Left ventricle myocardium superior (tissue), 1 donor: ENCODE results near the gene TMEM164. TPM values are rescaled to one million over a fixed set of nuclear protein-coding genes. Genes with fewer than 3 reads are reported as not detected.

Experiments used
- ATAC-seq: fragments of 200-7000 bp; cut with Tn5 transposase; one replicate; pipeline ENCODE4 v1.9.1; 2020; ENCODE audit warnings: mild to moderate bottlenecking, moderate library complexity
- DNase-seq: peaks from one replicate; pipeline ENCODE4 v3.0.0-alpha.2; 2020
- intact Hi-C: fragments of 100-400 bp; cut with micrococcal nuclease; formaldehyde crosslinking; loops from one replicate; pipeline ENCODE4 v1.11.0; 2022
- total RNA-seq: library from RNA; stranded (reverse); fragmentation: NEBNext Ultra II Directional; extraction: Animal tissue kit (Norgen Biotek cat#: 25700); gene quantifications from one replicate; pipeline ENCODE4 v1.2.1, GENCODE V29; 2021
- donor health status: DM: no; HTN: yes; CAD: no; lungs with severe emphysema.

TMEM164 gene
- total RNA-seq, 1 donor from 2014 or later = 60.4 TPM

DNA sequence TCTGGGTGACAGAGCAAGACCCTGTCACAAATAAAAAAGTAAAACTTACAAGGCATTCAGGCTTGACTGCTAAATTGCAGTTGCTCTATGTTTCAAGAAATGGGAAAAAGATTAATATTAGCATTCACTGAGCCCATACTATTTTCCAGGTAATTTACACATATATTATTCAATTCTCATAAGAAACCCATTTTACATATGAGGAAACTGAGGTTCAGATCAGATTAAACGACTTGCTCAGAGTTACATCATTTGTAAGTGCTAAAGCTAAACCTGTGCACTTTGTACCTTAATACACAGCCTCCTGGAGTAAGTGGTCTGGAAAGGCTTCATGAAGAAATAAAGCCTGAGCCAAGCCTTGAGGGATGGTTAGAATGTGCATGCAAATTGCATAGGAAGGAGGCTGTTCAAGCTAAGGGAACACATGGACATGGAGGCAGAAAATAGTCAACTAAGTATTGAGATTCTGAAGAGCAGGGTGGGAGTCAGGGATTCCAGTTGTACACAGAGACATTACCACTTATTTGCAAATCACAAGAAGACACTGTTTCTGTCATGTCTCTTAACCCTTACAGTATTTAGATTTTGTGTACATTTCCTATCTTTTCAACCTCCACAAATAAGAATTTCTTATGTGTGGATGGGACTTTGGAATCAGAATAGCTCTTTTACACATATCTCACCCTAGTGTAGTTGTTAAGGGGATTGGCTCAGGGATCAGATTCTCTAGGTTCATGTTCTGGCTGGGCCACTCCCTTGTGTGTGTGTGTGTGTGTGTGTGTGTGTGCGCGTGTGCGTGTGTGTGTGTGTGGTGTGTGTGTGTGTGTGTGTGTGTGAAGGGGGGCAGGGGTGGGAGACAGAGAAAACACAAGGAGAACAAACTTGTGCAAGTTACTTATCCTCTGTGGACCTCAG is 113.4 kb downstream of the TMEM164 start:
- intact Hi-C loops = no loop called here
- no peak for DNase-seq
- ATAC-seq = no peak

DNA sequence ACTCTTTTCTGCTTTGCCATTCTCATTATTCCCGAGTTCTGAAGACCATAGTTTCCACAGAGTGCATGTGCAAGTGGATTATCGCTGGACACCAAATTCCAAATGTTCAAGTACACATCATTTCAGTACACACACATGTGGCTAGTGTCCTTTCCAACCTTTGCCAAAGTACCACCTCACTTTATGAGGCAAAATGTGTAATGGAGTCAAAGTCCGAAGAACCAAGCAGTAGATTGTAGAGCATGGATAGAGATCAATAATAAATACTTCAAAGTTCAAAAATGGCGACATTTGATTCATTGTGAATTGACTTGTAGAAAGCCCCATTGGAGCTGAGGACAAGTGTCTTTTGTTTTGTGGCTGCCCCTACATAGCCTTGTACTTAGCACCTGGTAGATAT is 115.6 kb downstream of the TMEM164 start:
- ATAC-seq (no peak), DNase-seq (no peak)
- intact Hi-C loops = no loop called here

DNA sequence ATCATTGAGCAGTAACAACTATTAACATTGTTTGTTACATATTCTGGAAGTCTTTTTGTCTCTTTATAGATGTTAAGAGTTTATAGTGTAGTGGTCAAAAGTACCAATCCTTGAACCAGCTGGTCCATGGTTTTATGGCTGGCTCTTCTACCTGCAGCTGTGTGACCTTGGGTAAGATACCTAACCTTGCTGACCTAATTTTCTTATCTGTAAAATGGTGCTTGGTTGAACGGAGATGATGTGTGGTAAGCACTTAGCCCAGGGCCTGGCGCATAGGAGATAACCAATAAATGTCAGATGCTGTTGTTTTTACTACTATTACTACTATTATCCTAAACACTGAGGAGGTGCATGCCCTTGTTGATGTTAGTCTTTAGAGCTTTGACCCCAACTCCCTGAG is 116.6 kb downstream of the TMEM164 start:
- intact Hi-C loops = no loop called here
- DNase-seq (no peak), ATAC-seq (no peak)

DNA sequence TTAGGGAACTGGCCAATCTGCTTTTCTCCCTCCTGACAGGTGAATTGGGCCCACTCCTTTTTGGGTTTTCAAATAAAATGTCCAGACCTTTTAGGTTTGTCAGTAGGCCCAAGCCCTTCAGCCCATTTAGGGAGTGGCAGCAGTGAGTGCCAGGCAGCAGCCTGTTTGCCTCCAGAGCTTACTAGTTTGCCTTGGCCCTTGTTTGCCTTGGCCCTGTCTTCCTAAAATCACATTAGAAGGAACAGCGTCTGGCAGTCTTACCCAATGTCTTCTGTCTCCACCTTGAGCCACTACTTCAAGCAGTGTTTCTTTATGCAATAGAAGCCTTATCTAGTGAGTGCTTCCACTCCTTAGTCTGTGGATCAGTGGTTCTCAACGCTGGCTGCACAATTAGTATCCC is 117.1 kb downstream of the TMEM164 start:
- ATAC-seq (no peak), DNase-seq (no peak)
- intact Hi-C loops = no loop called here

DNA sequence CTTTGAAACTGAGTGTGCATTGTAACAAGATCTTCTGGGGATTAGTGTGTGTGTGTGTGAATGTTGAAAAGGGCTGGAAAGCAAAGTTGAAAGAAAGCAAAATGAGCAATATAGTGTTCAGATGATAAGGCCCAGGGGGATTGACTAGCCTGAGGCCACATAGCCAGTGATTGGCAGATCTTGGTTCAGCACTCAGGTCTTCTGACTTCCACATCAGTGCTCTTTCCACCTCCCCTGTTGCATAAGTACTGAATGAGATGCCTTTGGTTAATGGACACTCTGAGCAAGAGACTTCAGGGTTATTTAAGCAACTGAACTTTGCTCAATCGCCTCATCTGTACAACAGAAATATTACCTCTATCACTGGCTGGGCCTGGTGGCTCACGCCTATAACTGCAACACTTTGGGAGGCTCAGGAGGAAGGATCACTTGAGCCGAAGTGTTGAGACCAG is 120.4 kb downstream of the TMEM164 start:
- DNase-seq (no peak), ATAC-seq (no peak)
- intact Hi-C loops = no loop called here

DNA sequence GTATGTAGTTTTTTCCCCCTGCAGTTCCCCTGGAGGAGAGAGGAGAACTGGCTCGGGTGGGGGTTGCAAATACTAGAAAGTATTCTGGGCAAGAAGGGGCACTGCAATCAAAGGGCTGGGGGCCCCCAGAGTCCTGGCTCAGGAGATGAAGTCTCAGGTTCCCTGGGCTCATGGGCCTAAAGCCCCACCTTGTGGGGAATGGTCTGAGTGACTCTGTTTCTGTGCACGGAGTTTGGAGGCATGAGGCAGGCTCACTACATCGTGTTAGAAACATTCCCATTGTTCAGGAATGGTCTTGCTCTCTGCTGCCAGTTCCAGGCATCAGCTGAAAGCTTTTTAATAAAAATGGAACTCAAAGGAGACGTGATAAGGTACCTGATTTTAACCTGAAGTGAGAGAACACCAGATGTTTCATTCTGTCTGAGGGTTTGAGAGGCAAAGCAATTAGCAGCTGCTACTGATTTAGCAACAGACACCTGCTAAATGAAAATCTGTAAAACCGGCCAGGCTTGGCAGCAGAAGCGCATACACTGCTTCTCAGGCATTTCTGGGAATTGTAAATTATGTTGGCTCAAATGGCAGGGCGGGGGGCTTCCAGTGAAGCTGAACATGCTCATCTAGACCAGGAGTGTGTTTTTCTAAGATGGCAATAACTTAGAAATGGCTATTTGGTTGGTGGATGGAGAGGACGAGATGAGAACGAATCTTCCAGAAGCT is 122.7 kb downstream of the TMEM164 start:
- ATAC-seq (peak; percentile 60), DNase-seq (no peak)
- intact Hi-C loops = no loop called here

DNA sequence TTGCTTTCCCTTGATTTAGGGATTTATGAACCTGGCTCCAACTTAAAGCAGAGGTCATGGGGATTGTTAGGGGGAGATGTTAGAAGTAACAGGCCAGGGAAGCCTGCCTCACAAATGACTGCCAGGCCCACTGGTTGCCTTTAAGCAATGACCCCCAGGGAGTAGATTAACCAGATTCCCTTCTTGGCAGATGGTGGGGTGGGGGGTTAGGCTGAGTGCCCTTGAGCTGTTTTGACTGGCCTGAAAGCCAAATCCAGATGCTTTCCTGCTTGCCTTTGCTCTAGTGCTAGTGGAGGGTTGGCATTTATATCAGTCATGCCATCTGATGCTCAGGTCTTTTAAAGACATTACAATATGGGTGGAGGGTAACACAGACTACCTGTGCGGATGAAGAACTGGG is 128.1 kb downstream of the TMEM164 start:
- no peak for DNase-seq
- intact Hi-C loops = no loop called here
- no peak for ATAC-seq

DNA sequence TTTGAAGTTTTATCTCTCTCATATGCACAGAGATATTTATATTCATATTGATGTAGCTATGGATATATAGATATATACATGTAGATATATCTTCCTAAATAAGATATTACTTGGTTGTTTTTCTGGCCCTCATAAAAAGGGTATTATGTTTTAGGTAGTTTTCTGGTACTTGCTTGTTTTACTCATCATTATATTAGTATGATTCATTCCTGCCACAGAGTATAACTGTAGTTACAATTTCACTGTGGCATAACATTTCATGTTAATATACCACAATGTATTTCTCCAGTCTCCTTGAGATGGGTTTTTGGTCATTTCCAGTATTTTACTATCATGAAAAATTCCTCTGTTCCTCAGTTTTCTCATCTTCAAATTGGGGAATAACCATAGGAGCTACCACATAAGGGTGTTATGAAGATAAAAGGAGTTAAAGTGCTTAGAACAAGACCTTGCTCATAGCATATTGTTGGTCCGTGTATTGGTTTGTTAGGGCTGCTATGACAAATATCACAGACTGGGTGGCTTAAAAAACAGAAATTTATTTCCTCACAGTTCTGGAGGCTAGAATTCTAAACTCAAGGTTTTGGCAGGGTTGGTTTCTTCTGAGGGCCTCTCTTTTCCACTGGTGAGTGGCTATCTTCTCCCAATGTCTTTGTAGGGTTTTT is 129.7 kb downstream of the TMEM164 start:
- DNase-seq (no peak), ATAC-seq (no peak)
- intact Hi-C loops = no loop called here

DNA sequence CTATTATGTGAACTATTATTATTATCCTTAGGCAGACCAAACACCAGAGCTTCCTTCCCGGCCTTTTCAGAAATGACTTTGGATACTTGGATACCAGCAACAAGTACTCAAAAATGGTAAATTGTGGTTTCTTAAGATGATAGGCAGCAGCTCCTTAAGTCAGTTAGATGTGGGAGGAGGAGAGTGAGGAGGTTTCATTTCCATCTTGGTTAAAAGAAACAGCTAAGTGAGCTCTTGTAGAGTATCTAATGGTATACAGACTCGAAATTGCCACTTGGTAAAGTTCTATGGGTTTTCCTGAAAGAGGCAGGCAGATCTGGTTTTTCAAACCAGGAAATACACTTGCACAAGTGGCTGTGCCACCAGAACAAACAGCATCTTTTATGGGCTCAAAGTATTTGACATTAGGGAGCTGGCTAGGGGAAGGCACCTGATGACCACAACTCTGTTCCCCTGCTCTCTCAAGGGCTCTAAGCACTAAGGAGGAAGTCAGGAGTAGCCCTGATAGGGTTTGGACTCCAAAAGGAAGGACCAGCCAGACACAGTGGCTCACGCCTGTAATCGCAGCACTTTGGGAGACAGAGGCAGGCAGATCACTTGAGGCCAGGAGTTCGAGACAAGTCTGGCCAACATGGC is 130.9 kb downstream of the TMEM164 start:
- ATAC-seq = no peak
- no peak for DNase-seq
- intact Hi-C loops = no loop called here

DNA sequence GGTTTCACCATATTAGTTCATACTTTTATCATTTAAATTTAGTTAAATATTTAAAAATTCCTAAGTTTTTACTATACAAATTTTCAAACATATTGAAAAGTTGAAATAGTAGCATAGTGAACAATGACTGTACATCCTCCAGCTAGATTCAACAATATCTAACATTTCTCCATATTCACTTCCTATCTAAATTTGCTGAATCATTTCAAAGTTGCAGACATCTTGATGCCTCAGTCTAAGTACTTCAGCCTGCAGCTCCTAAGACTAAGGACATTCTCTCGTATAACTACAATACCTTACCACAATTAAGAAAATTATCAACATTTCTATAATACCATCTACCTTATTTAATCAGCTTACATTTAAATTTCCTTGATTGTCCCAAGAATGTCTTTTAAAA is 132.7 kb downstream of the TMEM164 start:
- intact Hi-C loops = no loop called here
- ATAC-seq (no peak), DNase-seq (no peak)

DNA sequence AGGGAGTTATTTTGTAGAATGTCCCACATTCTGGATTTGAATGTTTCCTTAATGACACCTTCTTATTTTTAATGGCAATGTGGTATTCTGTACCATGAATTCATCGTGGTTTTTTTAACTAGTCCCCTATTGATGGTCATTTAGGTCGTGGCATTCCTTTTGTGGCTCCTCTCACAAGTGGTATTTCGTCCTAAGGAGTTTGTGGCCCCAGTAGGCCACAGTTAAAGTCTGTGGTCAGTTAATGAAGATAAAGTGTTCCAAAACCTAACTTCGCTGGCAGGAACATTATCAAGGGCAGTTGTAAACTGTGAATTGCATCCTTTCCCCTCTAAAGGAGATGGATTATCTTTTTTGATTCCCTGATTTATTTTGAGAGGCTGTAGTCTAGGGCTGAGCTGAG is 133.2 kb downstream of the TMEM164 start:
- DNase-seq (no peak), ATAC-seq (no peak)
- intact Hi-C loops = no loop called here

DNA sequence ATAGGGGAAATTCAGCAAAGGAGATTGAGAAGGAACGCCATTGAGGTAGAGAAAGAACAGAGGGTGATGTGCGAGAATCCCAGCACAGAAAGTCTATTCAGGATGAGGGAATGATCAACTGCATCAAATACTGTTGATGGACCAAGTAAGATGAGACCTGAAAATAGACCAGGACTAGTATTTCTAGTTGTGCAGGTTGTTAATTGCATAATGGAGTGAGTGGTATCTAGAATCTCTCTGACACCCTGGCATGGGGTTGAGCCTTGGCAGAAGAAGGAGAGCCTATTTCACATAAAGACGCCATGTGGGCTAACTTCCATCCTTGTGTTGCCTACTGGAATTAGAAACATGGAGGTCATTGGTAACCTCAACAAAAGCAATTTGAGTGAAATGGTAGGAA is 135.6 kb downstream of the TMEM164 start:
- DNase-seq = no peak
- intact Hi-C loops = no loop called here
- no peak for ATAC-seq

DNA sequence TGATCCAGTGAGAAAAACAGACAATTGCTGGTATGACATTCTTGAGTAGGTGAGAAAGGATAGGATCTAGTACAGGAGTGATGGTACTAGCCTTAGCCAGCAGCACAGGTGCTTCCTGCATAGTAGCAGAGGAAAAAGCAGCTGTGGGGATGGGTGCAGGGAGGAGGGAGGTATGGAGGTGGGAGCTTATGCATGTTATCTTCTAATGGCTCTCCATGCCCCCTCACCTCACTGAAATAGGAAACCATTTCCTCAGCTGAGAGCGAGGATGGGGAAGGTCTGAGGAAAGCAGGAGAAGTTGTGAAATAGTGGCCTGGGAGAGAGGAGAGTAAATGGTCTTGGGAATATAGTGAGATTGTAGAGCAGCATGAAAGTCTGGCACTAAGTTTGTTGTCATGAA is 136.3 kb downstream of the TMEM164 start:
- no peak for DNase-seq
- intact Hi-C loops = no loop called here
- no peak for ATAC-seq

DNA sequence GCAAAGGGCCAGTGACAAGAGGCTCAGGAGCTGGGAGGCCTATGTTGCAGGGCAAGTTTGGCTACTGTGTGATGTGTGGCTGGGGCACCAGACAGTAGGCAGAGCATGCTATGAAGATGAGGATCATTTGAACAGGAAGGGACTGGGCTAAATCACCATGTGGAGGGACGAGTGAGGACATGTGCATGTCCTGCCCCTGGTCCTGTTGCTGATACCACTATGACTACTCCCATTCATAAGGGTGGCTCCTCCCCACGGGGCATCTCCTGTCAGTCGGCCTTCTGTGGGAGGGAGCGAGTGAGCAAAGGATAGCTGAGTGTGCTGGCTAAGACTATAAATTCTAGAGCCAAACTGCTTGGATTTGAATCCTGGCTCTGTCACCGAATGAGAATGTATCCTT is 139.2 kb downstream of the TMEM164 start:
- no peak for DNase-seq
- intact Hi-C loops = loop anchor here (10.0 kb wide), 1 partner anchor 227 kb away; no protein-coding TSS in a partner anchor
- ATAC-seq = peak; percentile 40

DNA sequence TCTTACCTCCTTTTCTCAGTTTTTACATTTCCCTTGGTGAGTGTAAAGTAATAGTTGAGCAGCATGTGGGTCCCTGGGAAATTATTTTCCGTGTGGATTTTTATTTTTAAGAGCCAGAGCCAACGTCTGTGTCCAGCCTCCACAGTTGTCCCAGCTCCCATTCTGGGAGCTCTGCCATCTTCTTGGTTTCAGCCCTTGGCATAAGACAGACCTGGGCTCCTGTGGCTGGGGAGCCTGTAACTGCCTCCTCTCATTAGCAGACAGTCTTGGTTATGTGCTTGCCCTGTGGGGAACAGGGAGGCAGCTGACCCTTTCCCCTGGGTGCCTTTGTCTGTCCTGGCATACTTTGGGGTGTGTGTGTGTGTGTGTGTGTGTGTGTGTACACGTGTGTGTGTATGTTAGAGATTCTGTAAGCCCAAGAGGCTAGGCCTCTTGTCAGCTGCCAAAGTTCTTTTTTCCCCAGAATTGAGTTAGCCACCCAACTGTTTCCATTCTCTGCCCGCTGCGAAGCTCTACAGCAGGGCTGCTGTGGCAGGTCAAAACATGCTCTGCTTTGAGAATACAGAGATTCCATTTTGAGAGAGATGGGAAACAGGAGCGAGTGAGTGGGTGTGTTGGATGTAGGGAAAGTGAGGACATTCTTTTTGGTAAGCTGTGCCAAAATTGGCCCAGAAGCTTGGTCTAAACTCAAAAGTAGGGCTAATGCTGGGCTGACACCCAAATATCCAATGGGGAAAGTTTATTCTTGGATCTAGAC is 140.7 kb downstream of the TMEM164 start:
- DNase-seq (no peak), ATAC-seq (peak; percentile 73)
- intact Hi-C loops = loop anchor here (10.0 kb wide), 1 partner anchor 229 kb away; no protein-coding TSS in a partner anchor

DNA sequence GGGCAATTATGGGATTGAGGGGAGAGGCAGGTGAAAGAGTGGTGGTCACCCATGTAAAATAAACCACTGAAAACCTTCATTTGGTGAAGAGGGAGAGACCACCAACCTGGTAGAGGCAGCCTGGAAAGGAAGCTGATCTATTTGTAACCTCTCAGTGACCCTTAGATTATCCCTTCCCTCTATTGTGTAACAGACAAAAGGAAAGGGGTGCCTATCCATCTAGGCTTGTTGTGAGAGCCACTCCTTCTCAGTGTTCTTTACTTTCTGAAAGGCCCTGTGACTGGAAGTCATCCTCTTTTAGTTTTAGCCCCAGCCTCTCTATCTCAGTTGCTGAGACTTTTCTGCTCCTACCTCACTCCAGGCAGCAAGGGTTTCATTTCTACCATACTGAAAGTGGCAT is 142.4 kb downstream of the TMEM164 start:
- intact Hi-C loops = loop anchor here (10.0 kb wide), 1 partner anchor 231 kb away; no protein-coding TSS in a partner anchor
- ATAC-seq = no peak
- no peak for DNase-seq

DNA sequence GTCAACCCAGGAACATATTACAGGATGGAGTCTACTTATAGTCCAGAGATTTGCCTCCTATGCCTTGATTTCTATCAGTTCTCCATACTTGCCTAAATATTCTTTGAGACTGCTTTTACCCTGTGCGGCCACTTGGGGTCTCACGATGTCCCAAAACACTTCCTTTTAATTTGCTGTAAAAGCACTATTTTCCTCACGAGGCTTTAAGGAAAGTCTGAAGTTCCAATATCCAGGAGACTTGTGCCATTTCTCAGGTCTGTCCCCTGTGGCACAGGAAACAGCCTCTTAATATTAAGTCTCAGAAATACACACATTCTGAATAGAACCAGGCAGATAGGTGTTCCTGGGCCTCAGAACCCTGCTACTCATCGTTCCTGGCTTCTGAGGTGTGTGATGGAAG is 142.9 kb downstream of the TMEM164 start:
- intact Hi-C loops = loop anchor here (10.0 kb wide), 1 partner anchor 231 kb away; no protein-coding TSS in a partner anchor
- ATAC-seq (peak; percentile 38), DNase-seq (no peak)

DNA sequence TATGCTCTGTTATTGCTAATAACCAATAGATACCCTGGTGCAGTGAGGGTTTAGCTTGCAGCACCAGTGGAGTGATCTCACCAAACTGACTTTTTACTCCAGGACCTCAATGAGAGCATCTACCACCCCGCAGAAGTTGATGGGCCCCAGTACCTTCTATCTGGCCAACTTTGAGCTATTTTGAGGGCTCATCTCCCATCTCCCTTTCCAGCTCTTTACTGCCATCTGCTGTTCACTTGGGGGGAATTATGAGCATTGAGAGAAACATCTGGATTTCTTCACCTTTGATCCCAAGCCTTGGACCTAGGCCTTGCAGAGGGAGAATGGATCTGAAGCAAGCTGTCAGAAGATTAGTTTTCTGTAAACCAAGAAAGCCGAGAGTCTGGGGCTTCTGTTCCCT is 143.6 kb downstream of the TMEM164 start:
- ATAC-seq (peak; percentile 70), DNase-seq (no peak)
- intact Hi-C loops = loop anchor here (10.0 kb wide), 1 partner anchor 232 kb away; no protein-coding TSS in a partner anchor

DNA sequence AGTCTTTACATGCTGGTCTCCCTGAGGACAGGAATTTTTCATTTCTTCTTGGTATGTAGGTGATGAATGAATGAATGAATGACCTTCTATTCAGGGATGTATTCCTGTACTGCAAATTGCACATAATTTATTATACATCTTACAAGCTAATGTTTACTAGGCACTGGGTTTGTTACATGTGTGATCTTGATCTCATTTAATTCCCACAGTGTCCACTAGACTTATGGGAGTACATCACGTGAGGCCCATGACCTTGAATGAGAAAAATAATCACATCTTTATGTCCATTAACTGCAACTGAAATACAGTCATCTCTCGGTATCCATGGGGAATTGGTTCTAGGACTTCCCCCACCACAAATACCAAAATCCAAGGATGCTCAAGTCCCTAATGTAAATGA is 150.3 kb downstream of the TMEM164 start:
- no peak for ATAC-seq
- intact Hi-C loops = no loop called here

More for the DNA sequence above, 150.3 kb downstream of the TMEM164 start:
- no peak for DNase-seq
